Measurements from ENCODE around the gene MRPL12.

MRPL12 gene

DNA sequence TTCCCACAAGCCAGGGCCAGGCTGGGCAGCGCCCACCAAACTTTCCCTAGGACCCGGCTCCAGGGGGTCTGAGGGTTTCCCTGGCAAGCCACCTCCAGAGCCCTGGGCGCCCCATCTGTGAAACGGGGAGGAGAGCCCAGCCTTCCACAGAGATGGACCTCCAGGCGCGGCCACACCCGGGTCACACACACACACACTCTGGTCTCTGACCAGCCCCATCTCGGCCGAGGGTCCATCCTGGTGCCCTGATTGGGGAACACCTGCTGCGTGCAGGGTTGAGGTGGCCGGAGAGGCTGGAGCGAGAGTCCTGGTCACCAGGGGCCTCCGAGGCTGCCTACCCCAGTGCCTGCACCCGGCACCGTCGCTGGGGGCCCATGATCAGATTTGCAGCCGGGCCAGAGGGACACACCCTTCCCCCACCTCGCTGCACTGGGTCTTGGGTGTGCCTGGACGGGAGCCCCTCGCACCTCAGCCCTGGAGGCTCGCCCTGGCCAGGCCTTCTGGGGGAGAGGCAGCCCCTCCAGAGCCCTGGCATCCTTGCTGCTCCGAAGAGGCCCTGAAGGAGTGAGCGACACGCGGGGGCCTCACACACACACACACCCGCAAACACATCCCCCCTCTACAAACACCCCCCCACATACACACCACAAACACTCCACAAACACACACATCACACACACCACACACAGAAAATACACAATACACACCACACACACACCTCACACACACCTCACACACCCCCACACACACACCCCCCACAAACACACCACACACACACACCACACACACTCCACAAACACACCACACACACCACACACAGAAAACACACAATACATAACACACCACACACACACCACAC, 38.7 kb downstream of the MRPL12 start:
- no peaks in the 10 kb centered on the region for H3K4me1 ChIP-seq
- no peaks in the 10 kb centered on the region for H3K79me2 ChIP-seq
- no peaks in the 10 kb centered on the region for H3K36me3 ChIP-seq (ENCODE audit: control insufficient read depth, insufficient read depth, low read length)
- H3K27ac ChIP-seq: no peak overlapping the region
- TF ChIP-seq, protein P1, sequence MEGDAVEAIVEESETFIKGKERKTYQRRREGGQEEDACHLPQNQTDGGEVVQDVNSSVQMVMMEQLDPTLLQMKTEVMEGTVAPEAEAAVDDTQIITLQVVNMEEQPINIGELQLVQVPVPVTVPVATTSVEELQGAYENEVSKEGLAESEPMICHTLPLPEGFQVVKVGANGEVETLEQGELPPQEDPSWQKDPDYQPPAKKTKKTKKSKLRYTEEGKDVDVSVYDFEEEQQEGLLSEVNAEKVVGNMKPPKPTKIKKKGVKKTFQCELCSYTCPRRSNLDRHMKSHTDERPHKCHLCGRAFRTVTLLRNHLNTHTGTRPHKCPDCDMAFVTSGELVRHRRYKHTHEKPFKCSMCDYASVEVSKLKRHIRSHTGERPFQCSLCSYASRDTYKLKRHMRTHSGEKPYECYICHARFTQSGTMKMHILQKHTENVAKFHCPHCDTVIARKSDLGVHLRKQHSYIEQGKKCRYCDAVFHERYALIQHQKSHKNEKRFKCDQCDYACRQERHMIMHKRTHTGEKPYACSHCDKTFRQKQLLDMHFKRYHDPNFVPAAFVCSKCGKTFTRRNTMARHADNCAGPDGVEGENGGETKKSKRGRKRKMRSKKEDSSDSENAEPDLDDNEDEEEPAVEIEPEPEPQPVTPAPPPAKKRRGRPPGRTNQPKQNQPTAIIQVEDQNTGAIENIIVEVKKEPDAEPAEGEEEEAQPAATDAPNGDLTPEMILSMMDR (IDR thresholded peaks at IDR 0.05): no peak
- H3K9ac ChIP-seq: no peak overlapping the region
- no peak overlapping the region for H2AFZ ChIP-seq
- no peak overlapping the region for H3K4me3 ChIP-seq (ENCODE audit: low read depth, low read length)
- H3K9me3 ChIP-seq (ENCODE audit: control insufficient read depth, low read length): no peaks in the 10 kb centered on the region
- H3K4me2 ChIP-seq (ENCODE audit: low read length): no peak overlapping the region
- no peaks in the 10 kb centered on the region for H3K27me3 ChIP-seq (ENCODE audit: control insufficient read depth, insufficient read depth, low read length)

Measured in parathyroid adenoma (tissue), 2 donors.